Memory B cell (primary cell): ENCODE measurements around the gene PRDM15.
"Not testable (repeated sequence)": the region's sequence is repeated elsewhere in the genome, so short reads cannot be mapped to it uniquely, and the experiment has no call there.

Experiments
- ATAC-seq: fragments of 150-1000 bp; cut with Tn5 transposase; 2 replicates; pipeline ENCODE4 v1.10.0; 2021; ENCODE audit warnings: low read depth, mild to moderate bottlenecking, moderate library complexity
- DNase-seq, 2 donors: peaks; one replicate each; pipeline ENCODE4 v3.0.0; 2022; ENCODE audit warnings: low spot score in 2 of 2
- H3K27ac Mint-ChIP-seq: one replicate; pipeline ENCODE4 v1.8.0; 2022; ENCODE audit warnings: mild to moderate bottlenecking, moderate library complexity, mixed read lengths
- H3K27me3 Mint-ChIP-seq: one replicate; pipeline ENCODE4 v1.8.0; 2022; ENCODE audit warnings: mixed read lengths
- H3K36me3 Mint-ChIP-seq: one replicate; pipeline ENCODE4 v1.8.0; 2022; ENCODE audit warnings: mild to moderate bottlenecking, mixed read lengths
- H3K4me1 Mint-ChIP-seq: one replicate; pipeline ENCODE4 v1.8.0; 2022; ENCODE audit warnings: mixed read lengths
- H3K4me3 Mint-ChIP-seq: one replicate; pipeline ENCODE4 v1.8.0; 2022; ENCODE audit warnings: mild to moderate bottlenecking, moderate library complexity, mixed read lengths
- H3K9me3 Mint-ChIP-seq: one replicate; pipeline ENCODE4 v1.8.0; 2022; ENCODE audit warnings: mixed read lengths

Gene PRDM15

GRCh38 chr21:41795726-41796125, 83.4 kb downstream of the PRDM15 start:
- ATAC-seq, result no peak
- H3K9me3 Mint-ChIP-seq, result peaks cover 12% of the 10 kb centered on the region
- DNase-seq, result no peak
- H3K27ac Mint-ChIP-seq, result no peak overlapping the region
- H3K4me1 Mint-ChIP-seq, result no peaks in the 10 kb centered on the region
- peaks cover 10% of the 10 kb centered on the region for H3K36me3 Mint-ChIP-seq
- peaks cover 6% of the 10 kb centered on the region for H3K27me3 Mint-ChIP-seq
- no peak overlapping the region for H3K4me3 Mint-ChIP-seq

- no peak overlapping the region for H3K4me3 Mint-ChIP-seq
- DNase-seq, result no peak
Observed at GRCh38 chr21:41794600-41794999, 84.5 kb downstream of the PRDM15 start.

GRCh38 chr21:41792711-41793110, 86.4 kb downstream of the PRDM15 start:
- Mint-ChIP-seq H3K36me3 (peaks cover 5% of the 10 kb centered on the region), H3K27me3 (peaks cover 6% of the 10 kb centered on the region), H3K9me3 (peaks cover 12% of the 10 kb centered on the region), H3K4me3 (no peak overlapping the region), H3K4me1 (no peaks in the 10 kb centered on the region), H3K27ac (no peak overlapping the region)
- no peak for ATAC-seq
- DNase-seq, result no peak

More at GRCh38 chr21:41794600-41794999, 84.5 kb downstream of the PRDM15 start:
- H3K27me3 Mint-ChIP-seq, result peaks cover 6% of the 10 kb centered on the region
- no peaks in the 10 kb centered on the region for H3K4me1 Mint-ChIP-seq
- peaks cover 9% of the 10 kb centered on the region for H3K36me3 Mint-ChIP-seq
- H3K9me3 Mint-ChIP-seq, result peaks cover 12% of the 10 kb centered on the region
- H3K27ac Mint-ChIP-seq, result no peak overlapping the region
- no peak for ATAC-seq

GRCh38 chr21:41786509-41786987, 92.6 kb downstream of the PRDM15 start:
- Mint-ChIP-seq H3K4me1 (no peaks in the 10 kb centered on the region), H3K36me3 (no peaks in the 10 kb centered on the region), H3K9me3 (peaks cover 3% of the 10 kb centered on the region), H3K4me3 (no peak overlapping the region), H3K27ac (no peak overlapping the region), H3K27me3 (peaks cover 19% of the 10 kb centered on the region)
- ATAC-seq (no peak), DNase-seq (no peak)

- not testable (repeated sequence) for H3K9me3 Mint-ChIP-seq, H3K4me1 Mint-ChIP-seq, H3K27ac Mint-ChIP-seq, ATAC-seq, DNase-seq, H3K4me3 Mint-ChIP-seq, H3K36me3 Mint-ChIP-seq
- H3K27me3 Mint-ChIP-seq, result peaks cover 20% of the 10 kb centered on the region
Observed at GRCh38 chr21:41785262-41785661, 93.9 kb downstream of the PRDM15 start.

- no peak for ATAC-seq
- Mint-ChIP-seq H3K27ac (no peak overlapping the region), H3K36me3 (no peaks in the 10 kb centered on the region), H3K4me1 (peaks cover 3% of the 10 kb centered on the region), H3K9me3 (no peaks in the 10 kb centered on the region), H3K4me3 (no peak overlapping the region), H3K27me3 (peaks cover 23% of the 10 kb centered on the region)
- DNase-seq, result no peak
Observed at GRCh38 chr21:41784456-41785102, 94.6 kb downstream of the PRDM15 start.

- no peaks in the 10 kb centered on the region for H3K9me3 Mint-ChIP-seq
- peaks cover 24% of the 10 kb centered on the region for H3K27me3 Mint-ChIP-seq
- H3K27ac Mint-ChIP-seq, result no peak overlapping the region
- peaks cover 4% of the 10 kb centered on the region for H3K4me1 Mint-ChIP-seq
- H3K4me3 Mint-ChIP-seq, result no peak overlapping the region
- no peak for ATAC-seq
- no peaks in the 10 kb centered on the region for H3K36me3 Mint-ChIP-seq
- DNase-seq, result no peak
Observed at GRCh38 chr21:41783476-41784180, 95.5 kb downstream of the PRDM15 start.

GRCh38 chr21:41781050-41781410, 98.1 kb downstream of the PRDM15 start:
- Mint-ChIP-seq H3K27ac (no peak overlapping the region), H3K9me3 (no peaks in the 10 kb centered on the region), H3K27me3 (peaks cover 28% of the 10 kb centered on the region), H3K36me3 (no peaks in the 10 kb centered on the region), H3K4me3 (no peak overlapping the region), H3K4me1 (peaks cover 4% of the 10 kb centered on the region)
- DNase-seq, result no peak
- no peak for ATAC-seq

- H3K27me3 Mint-ChIP-seq, result peaks cover 33% of the 10 kb centered on the region
- no peak overlapping the region for H3K4me3 Mint-ChIP-seq
- no peak for ATAC-seq
- H3K9me3 Mint-ChIP-seq, result no peaks in the 10 kb centered on the region
- no peaks in the 10 kb centered on the region for H3K36me3 Mint-ChIP-seq
- no peak for DNase-seq
- H3K27ac Mint-ChIP-seq, result no peak overlapping the region
- peaks cover 4% of the 10 kb centered on the region for H3K4me1 Mint-ChIP-seq
Observed at GRCh38 chr21:41780337-41781049, 98.7 kb downstream of the PRDM15 start.

- Mint-ChIP-seq H3K27ac (no peak overlapping the region), H3K4me1 (peaks cover 4% of the 10 kb centered on the region), H3K27me3 (peaks cover 34% of the 10 kb centered on the region), H3K4me3 (no peak overlapping the region), H3K9me3 (no peaks in the 10 kb centered on the region), H3K36me3 (no peaks in the 10 kb centered on the region)
- no peak for DNase-seq
- no peak for ATAC-seq
Observed at GRCh38 chr21:41779659-41780058, 99.5 kb downstream of the PRDM15 start.

GRCh38 chr21:41778930-41779600, 100.1 kb downstream of the PRDM15 start:
- Mint-ChIP-seq H3K36me3 (no peaks in the 10 kb centered on the region), H3K27ac (no peak overlapping the region), H3K4me1 (peaks cover 4% of the 10 kb centered on the region), H3K9me3 (no peaks in the 10 kb centered on the region), H3K4me3 (no peak overlapping the region), H3K27me3 (peaks cover 36% of the 10 kb centered on the region)
- ATAC-seq (peak; percentile 47), DNase-seq (no peak)

GRCh38 chr21:41777951-41778815, 101.0 kb downstream of the PRDM15 start:
- ATAC-seq, result no peak
- Mint-ChIP-seq H3K4me3 (no peak overlapping the region), H3K4me1 (peaks cover 4% of the 10 kb centered on the region), H3K27me3 (peaks cover 31% of the 10 kb centered on the region), H3K27ac (no peak overlapping the region), H3K36me3 (no peaks in the 10 kb centered on the region), H3K9me3 (no peaks in the 10 kb centered on the region)
- DNase-seq, result no peak

GRCh38 chr21:41776778-41777177, 102.4 kb downstream of the PRDM15 start:
- H3K27me3 Mint-ChIP-seq, result peaks cover 37% of the 10 kb centered on the region
- H3K9me3 Mint-ChIP-seq, result no peaks in the 10 kb centered on the region
- H3K27ac Mint-ChIP-seq, result no peak overlapping the region
- H3K36me3 Mint-ChIP-seq, result no peaks in the 10 kb centered on the region
- ATAC-seq (no peak), DNase-seq (no peak)
- peaks cover 4% of the 10 kb centered on the region for H3K4me1 Mint-ChIP-seq
- no peak overlapping the region for H3K4me3 Mint-ChIP-seq
